Measurements from ENCODE around the gene RASGEF1C. TPM values are rescaled to one million over a fixed set of nuclear protein-coding genes. Genes with fewer than 3 reads are reported as not detected.

Gene RASGEF1C
- total RNA-seq, 5 donors from 2014 or later (not counting 1 experiment from before 2014, with no cell fraction given), result not detected

DNA sequence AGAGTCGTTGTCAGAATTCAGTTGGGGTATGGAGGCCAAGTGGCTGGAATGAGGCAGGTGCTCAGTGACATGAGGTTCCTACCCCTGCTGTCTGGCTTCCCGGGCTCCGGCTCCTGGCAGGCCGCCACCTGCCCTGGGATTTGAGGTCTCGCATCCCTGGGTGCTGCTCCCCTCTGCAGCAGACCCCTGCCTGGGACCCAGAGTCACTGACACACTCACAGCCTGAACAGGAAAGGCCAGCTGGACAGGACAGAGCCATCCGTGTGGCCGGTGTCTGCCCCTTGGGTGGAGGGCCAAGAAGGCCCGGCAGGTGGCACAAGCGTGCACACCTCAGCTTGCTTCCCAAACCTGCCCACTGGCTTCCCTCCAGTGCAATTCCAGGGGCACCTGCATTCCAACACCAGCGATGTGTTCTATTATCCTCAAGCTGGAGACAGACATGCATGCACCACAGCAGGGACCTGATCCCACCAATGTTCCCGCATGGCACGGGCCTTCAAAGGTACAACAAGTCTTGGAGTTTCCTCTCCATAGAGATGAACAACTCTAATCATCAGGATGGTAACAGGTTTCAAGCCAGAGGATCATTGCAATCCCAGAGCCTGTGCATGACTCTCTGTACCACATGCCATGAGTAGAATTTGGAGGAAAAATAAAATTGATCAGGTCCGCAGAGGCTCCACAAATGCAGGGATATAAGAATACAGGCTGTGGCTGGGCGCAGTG lies 91.8 kb downstream of the RASGEF1C start:
- 90% methylated on average over 11 of the region's 14 CpGs for WGBS (ENCODE audit: insufficient coverage)
- CTCF ChIA-PET, result interaction anchor here in 1 of 2 donors (0.6 kb wide), 1 partner anchor 463 kb away, joined by 3 read pairs; no protein-coding TSS in a partner anchor

DNA sequence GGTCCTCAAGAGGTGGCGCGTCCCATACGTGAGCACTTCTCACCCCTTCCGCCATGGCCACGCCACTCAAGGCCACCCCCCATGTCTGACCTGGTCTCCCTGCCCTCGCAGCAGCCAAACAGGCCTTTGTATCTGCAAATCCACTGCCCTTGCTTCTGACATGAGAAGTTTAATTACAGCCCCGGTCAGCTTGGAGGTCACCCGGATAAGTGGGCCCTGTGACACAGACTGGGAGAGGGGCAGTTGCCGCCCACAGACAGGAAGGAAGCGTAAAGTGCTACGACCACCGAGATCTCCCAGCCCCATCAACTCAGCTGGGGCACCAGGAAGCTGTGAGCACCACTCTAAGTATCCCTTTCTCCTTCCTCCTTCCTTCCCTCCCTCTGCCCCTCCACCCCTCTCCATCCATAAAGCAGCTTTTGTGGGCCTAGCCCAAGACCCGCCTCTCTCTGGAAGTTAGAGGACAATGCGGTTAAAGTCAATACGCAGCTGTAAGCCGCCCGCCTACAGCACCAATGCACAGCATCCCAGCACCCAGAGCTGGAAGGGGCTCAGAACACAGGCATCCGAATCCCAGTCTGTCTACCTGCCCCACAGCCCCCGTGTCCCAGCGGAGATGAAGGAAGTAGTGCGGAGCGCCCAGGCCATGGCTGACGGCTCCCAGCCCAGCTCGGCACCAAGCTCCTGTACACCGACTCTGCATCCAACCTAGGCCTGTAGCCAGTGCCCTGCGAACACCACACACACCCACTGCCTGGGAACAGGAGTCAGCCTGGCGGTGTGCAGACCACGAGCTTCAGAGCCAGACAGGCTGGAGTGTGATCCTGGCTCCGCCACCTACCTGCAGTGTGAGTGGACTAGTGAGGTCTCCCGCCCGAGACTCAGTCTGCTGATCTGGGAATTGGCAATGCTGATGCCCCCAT lies 92.7 kb downstream of the RASGEF1C start:
- H3K4me1 ChIP-seq (ENCODE audit: control insufficient read depth in 1 of 2, extremely low read depth in 1 of 2, insufficient read depth in 2 of 2, low read length in 2 of 2), result no peaks in the 10 kb centered on the region
- no peaks in the 10 kb centered on the region for H3K36me3 ChIP-seq (ENCODE audit: control insufficient read depth in 2 of 2, extremely low read depth in 1 of 2, insufficient read depth in 1 of 2, low read length in 1 of 2)
- peaks cover 3 to 4% of the 10 kb centered on the region in 2 donors for H3K27me3 Mint-ChIP-seq
- H3K4me3 Mint-ChIP-seq, result no peak overlapping the region
- CTCF ChIA-PET, result no interaction called here
- no peaks in the 10 kb centered on the region for H3K9me3 ChIP-seq
- no peaks in the 10 kb centered on the region for H3K4me1 Mint-ChIP-seq
- 79% methylated on average over 24 of the region's 31 CpGs for WGBS (ENCODE audit: insufficient coverage)
- DNase-seq (no peak), ATAC-seq (replicated peaks in 1 of 4) (no peak)
- no peaks in the 10 kb centered on the region for H3K36me3 Mint-ChIP-seq
- H3K27me3 ChIP-seq (replicated peaks in 1 of 2; ENCODE audit: control insufficient read depth in 2 of 2, extremely low read depth in 1 of 2, insufficient read depth in 2 of 2, low read length in 1 of 2), result peaks cover 0 to 33% of the 10 kb centered on the region in 2 experiments
- POLR2A ChIA-PET, result no interaction called here
- no peak overlapping the region for H3K27ac Mint-ChIP-seq
- no peaks in the 10 kb centered on the region for H3K9me3 Mint-ChIP-seq
- no peak overlapping the region for H3K4me3 ChIP-seq (ENCODE audit: control insufficient read depth in 1 of 2, extremely low read depth in 1 of 2, low read length in 1 of 2)
- no peak overlapping the region for H3K27ac ChIP-seq (ENCODE audit: low read length)

More for the DNA sequence above, 91.8 kb downstream of the RASGEF1C start:
- Mint-ChIP-seq H3K27me3 (peaks cover 3 to 8% of the 10 kb centered on the region in 2 donors), H3K27ac (no peak overlapping the region), H3K4me3 (no peak overlapping the region), H3K9me3 (no peaks in the 10 kb centered on the region), H3K4me1 (no peaks in the 10 kb centered on the region), H3K36me3 (no peaks in the 10 kb centered on the region)
- ATAC-seq (replicated peaks in 1 of 4), result no peak
- H3K4me1 ChIP-seq (ENCODE audit: control insufficient read depth in 1 of 2, extremely low read depth in 1 of 2, insufficient read depth in 2 of 2, low read length in 2 of 2), result no peaks in the 10 kb centered on the region
- H3K4me3 ChIP-seq (ENCODE audit: control insufficient read depth in 1 of 2, extremely low read depth in 1 of 2, low read length in 1 of 2), result no peak overlapping the region
- peaks cover 0 to 26% of the 10 kb centered on the region in 2 experiments for H3K27me3 ChIP-seq (replicated peaks in 1 of 2; ENCODE audit: control insufficient read depth in 2 of 2, extremely low read depth in 1 of 2, insufficient read depth in 2 of 2, low read length in 1 of 2)
- no peak overlapping the region for H3K27ac ChIP-seq (ENCODE audit: low read length)
- POLR2A ChIA-PET, result no interaction called here
- no peaks in the 10 kb centered on the region for H3K36me3 ChIP-seq (ENCODE audit: control insufficient read depth in 2 of 2, extremely low read depth in 1 of 2, insufficient read depth in 1 of 2, low read length in 1 of 2)
- no peaks in the 10 kb centered on the region for H3K9me3 ChIP-seq
- DNase-seq, result no peak

DNA sequence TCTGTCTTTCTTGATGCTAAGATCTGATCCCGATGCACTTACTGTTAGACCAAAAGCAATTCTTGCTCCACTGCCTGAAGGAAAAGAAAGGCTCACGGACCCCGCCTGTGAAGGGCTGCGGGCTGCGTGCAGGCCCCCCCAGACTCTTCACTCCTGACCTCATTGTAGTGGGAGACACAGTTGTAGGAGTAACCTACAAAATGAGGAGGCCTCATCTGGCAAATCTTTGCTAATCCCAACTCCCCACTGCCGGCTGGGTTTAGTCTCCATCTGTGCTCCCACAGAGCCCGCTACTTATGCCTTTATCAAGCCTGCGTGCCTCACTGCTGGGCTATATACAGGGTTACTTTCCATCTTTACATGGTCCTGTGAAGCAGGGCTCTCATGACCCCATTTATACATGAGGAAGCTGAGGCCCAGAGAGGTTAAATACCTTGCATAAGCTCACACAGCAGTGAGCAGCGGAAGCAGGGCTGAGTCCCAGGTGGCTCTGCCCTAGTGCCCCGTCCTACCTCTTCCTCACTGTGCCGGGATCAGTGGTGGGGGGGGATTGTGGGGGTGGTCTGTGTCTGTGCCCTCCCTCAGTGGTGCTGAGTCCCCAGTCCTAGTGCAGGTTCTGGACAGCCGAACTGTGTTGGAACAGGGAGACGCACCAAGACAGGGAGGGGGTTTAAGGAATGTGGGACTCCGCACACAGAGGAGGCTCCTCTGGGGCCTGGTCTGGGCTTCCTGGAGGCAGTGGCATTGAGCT lies 93.5 kb downstream of the RASGEF1C start:
- DNase-seq (no peak), ATAC-seq (replicated peaks in 1 of 4) (no peak)
- Mint-ChIP-seq H3K4me1 (no peaks in the 10 kb centered on the region), H3K27me3 (peaks cover 2 to 3% of the 10 kb centered on the region in 2 donors), H3K36me3 (no peaks in the 10 kb centered on the region), H3K4me3 (no peak overlapping the region), H3K9me3 (no peaks in the 10 kb centered on the region), H3K27ac (no peak overlapping the region)
- POLR2A ChIA-PET, result no interaction called here
- CTCF ChIA-PET, result no interaction called here
- Histone ChIP-seq H3K9me3 (no peaks in the 10 kb centered on the region), H3K4me3 (ENCODE audit: control insufficient read depth in 1 of 2, extremely low read depth in 1 of 2, low read length in 1 of 2) (no peak overlapping the region), H3K4me1 (ENCODE audit: control insufficient read depth in 1 of 2, extremely low read depth in 1 of 2, insufficient read depth in 2 of 2, low read length in 2 of 2) (no peaks in the 10 kb centered on the region), H3K27ac (ENCODE audit: low read length) (no peak overlapping the region), H3K36me3 (ENCODE audit: control insufficient read depth in 2 of 2, extremely low read depth in 1 of 2, insufficient read depth in 1 of 2, low read length in 1 of 2) (no peaks in the 10 kb centered on the region), H3K27me3 (replicated peaks in 1 of 2; ENCODE audit: control insufficient read depth in 2 of 2, extremely low read depth in 1 of 2, insufficient read depth in 2 of 2, low read length in 1 of 2) (peaks cover 0 to 39% of the 10 kb centered on the region in 2 experiments)
- 95% methylated on average over 6 of the region's 14 CpGs for WGBS (ENCODE audit: insufficient coverage)

DNA sequence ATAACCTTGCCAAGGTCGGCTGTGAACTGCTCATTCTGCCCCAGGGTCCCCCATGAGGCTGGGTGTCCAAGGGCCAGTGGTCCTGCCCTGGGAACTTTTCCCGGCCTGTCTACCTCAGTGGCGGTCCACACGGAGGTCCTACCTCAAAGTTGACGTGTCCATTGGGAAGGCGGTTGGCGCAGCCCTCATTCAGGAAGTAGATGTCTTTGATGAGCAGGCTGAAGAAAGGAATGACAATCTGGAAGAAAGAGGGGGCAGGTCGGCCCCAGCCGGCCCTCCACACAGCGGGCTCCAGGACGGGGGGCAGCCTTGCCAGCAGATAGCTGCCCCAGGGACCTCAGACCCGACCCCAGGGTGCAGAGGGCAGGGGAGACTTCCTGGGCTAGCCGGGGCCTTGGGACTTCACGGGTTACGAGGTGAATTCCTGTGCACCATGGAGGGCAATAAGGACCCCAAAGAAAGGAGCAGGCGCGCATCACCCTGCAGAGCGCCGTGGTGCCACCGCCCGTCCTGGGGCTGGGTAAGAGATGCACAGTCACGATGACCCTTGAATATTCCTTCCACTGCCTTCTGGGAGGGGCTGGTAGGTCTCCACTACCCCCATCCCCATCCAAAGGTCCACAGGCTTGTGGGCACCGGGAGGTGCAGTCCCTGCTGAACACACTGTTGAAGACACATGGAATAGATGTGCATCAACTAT lies 94.6 kb downstream of the RASGEF1C start:
- ATAC-seq (replicated peaks in 1 of 4), result no peak
- Histone ChIP-seq H3K36me3 (ENCODE audit: control insufficient read depth in 2 of 2, extremely low read depth in 1 of 2, insufficient read depth in 1 of 2, low read length in 1 of 2) (no peaks in the 10 kb centered on the region), H3K4me1 (ENCODE audit: control insufficient read depth in 1 of 2, extremely low read depth in 1 of 2, insufficient read depth in 2 of 2, low read length in 2 of 2) (no peaks in the 10 kb centered on the region), H3K4me3 (ENCODE audit: control insufficient read depth in 1 of 2, extremely low read depth in 1 of 2, low read length in 1 of 2) (no peak overlapping the region), H3K9me3 (no peaks in the 10 kb centered on the region), H3K27ac (ENCODE audit: low read length) (no peak overlapping the region), H3K27me3 (replicated peaks in 1 of 2; ENCODE audit: control insufficient read depth in 2 of 2, extremely low read depth in 1 of 2, insufficient read depth in 2 of 2, low read length in 1 of 2) (peaks cover 0 to 35% of the 10 kb centered on the region in 2 experiments)
- POLR2A ChIA-PET, result no interaction called here
- CTCF ChIA-PET, result no interaction called here
- Mint-ChIP-seq H3K27ac (no peak overlapping the region), H3K4me3 (no peak overlapping the region), H3K27me3 (peaks cover 3% of the 10 kb centered on the region in 2 donors), H3K4me1 (no peaks in the 10 kb centered on the region), H3K36me3 (no peaks in the 10 kb centered on the region), H3K9me3 (no peaks in the 10 kb centered on the region)
- DNase-seq, result no peak
- WGBS (ENCODE audit: insufficient coverage), result 87% methylated on average over 19 of the region's 23 CpGs

DNA sequence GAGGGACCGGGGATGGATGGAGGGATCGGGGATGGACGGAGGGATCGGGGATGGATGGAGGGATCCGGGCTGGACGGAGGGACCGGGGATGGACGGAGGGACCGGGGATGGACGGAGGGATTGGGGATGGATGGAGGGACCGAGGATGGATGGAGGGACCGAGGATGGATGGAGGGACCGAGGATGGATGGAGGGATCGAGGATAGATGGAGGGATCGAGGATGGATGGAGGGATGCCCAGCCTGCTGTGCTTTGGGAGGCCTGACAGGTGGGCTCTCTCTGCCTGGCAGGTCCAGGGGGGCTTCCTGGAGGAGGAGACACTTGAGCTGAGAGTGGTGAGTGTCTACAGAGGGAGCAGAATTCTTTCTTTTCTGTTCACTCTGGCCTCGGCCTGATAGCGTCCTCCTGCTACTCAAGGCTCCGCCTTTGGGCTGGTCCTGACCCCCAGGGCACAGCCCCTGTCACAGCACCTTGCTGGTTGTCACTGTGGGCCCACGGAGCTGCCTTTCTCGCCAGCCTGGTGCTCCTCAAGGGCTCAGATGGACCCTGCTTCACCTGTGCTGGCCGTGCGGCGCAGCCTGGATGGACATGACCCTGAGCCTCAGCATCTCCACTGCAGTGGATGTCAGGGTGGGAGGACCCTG lies 95.2 kb downstream of the RASGEF1C start:
- ChIA-PET CTCF (no interaction called here), POLR2A (no interaction called here)
- H3K27me3 Mint-ChIP-seq, result peaks cover 3 to 5% of the 10 kb centered on the region in 2 donors
- H3K4me1 ChIP-seq (ENCODE audit: control insufficient read depth in 1 of 2, extremely low read depth in 1 of 2, insufficient read depth in 2 of 2, low read length in 2 of 2), result no peaks in the 10 kb centered on the region
- H3K36me3 ChIP-seq (ENCODE audit: control insufficient read depth in 2 of 2, extremely low read depth in 1 of 2, insufficient read depth in 1 of 2, low read length in 1 of 2), result no peaks in the 10 kb centered on the region
- DNase-seq (no peak), ATAC-seq (replicated peaks in 1 of 4) (no peak)
- no peaks in the 10 kb centered on the region for H3K9me3 Mint-ChIP-seq
- no peak overlapping the region for H3K27ac ChIP-seq (ENCODE audit: low read length)
- H3K27ac Mint-ChIP-seq, result no peak overlapping the region
- no peaks in the 10 kb centered on the region for H3K36me3 Mint-ChIP-seq
- peaks cover 0 to 29% of the 10 kb centered on the region in 2 experiments for H3K27me3 ChIP-seq (replicated peaks in 1 of 2; ENCODE audit: control insufficient read depth in 2 of 2, extremely low read depth in 1 of 2, insufficient read depth in 2 of 2, low read length in 1 of 2)
- H3K4me3 Mint-ChIP-seq, result no peak overlapping the region
- H3K4me3 ChIP-seq (ENCODE audit: control insufficient read depth in 1 of 2, extremely low read depth in 1 of 2, low read length in 1 of 2), result no peak overlapping the region
- 93% methylated on average over 19 of the region's 23 CpGs for WGBS (ENCODE audit: insufficient coverage)
- no peaks in the 10 kb centered on the region for H3K9me3 ChIP-seq
- H3K4me1 Mint-ChIP-seq, result no peaks in the 10 kb centered on the region
